ENCODE measurements around the gene METTL2B. TPM values are rescaled to one million over a fixed set of nuclear protein-coding genes. Genes with fewer than 3 reads are reported as not detected.
"Not testable (repeated sequence)": the region's sequence is repeated elsewhere in the genome, so short reads cannot be mapped to it uniquely, and the experiment has no call there.

METTL2B gene
- total RNA-seq, 1 experiment from 2014 or later, result 37.2 TPM

GRCh38 chr7:128463933-128464332 lies 12.6 kb upstream of the METTL2B start:
- not testable (repeated sequence) for H3K36me3 ChIP-seq; H3K4me1 ChIP-seq (replicated peaks); H3K27me3 ChIP-seq (replicated peaks); H3K9me3 ChIP-seq (replicated peaks); H3K27ac ChIP-seq; H3K4me3 ChIP-seq; DNase-seq (ENCODE audit: low read depth in 1 of 2, low spot score in 2 of 2)

- H3K27me3 ChIP-seq (replicated peaks); H3K4me3 ChIP-seq; H3K27ac ChIP-seq; H3K36me3 ChIP-seq; DNase-seq (ENCODE audit: low read depth in 1 of 2, low spot score in 2 of 2); H3K9me3 ChIP-seq (replicated peaks); H3K4me1 ChIP-seq (replicated peaks): not testable (repeated sequence)
Measured at GRCh38 chr7:128466871-128467270, 9.7 kb upstream of the METTL2B start.

- not testable (repeated sequence) for H3K27me3 ChIP-seq (replicated peaks); DNase-seq (ENCODE audit: low read depth in 1 of 2, low spot score in 2 of 2); H3K36me3 ChIP-seq; H3K4me1 ChIP-seq (replicated peaks); H3K9me3 ChIP-seq (replicated peaks); H3K27ac ChIP-seq
- peak overlapping the region; percentile 50 for H3K4me3 ChIP-seq
Measured at GRCh38 chr7:128477336-128477690, 765 bp downstream of the METTL2B start.

GRCh38 chr7:128479082-128479481 lies 2.5 kb downstream of the METTL2B start:
- not testable (repeated sequence) for H3K4me1 ChIP-seq (replicated peaks)

GRCh38 chr7:128488134-128488533 lies 11.6 kb downstream of the METTL2B start:
- not testable (repeated sequence) for H3K27ac ChIP-seq; H3K9me3 ChIP-seq (replicated peaks); H3K4me1 ChIP-seq (replicated peaks); H3K36me3 ChIP-seq; H3K4me3 ChIP-seq; H3K27me3 ChIP-seq (replicated peaks); DNase-seq (ENCODE audit: low read depth in 1 of 2, low spot score in 2 of 2)

More at GRCh38 chr7:128479082-128479481, 2.5 kb downstream of the METTL2B start:
- DNase-seq (ENCODE audit: low read depth in 1 of 2, low spot score in 2 of 2); H3K4me3 ChIP-seq; H3K9me3 ChIP-seq (replicated peaks); H3K27me3 ChIP-seq (replicated peaks); H3K27ac ChIP-seq; H3K36me3 ChIP-seq: not testable (repeated sequence)

GRCh38 chr7:128497405-128497804 lies 20.9 kb downstream of the METTL2B start:
- no peak for DNase-seq (ENCODE audit: low read depth in 1 of 2, low spot score in 2 of 2)
- Histone ChIP-seq H3K27ac (no peak overlapping the region), H3K9me3 (replicated peaks) (no peaks in the 10 kb centered on the region), H3K36me3 (peaks cover 4% of the 10 kb centered on the region; the same call in 1 of the 2 replicates), H3K27me3 (replicated peaks) (no peaks in the 10 kb centered on the region), H3K4me1 (replicated peaks) (no peaks in the 10 kb centered on the region), H3K4me3 (no peak overlapping the region)

- not testable (repeated sequence) for H3K27me3 ChIP-seq (replicated peaks); DNase-seq (ENCODE audit: low read depth in 1 of 2, low spot score in 2 of 2); H3K4me1 ChIP-seq (replicated peaks); H3K36me3 ChIP-seq; H3K9me3 ChIP-seq (replicated peaks); H3K4me3 ChIP-seq; H3K27ac ChIP-seq
Measured at GRCh38 chr7:128505416-128505815, 28.9 kb downstream of the METTL2B start.

- not testable (repeated sequence) for H3K27ac ChIP-seq; DNase-seq (ENCODE audit: low read depth in 1 of 2, low spot score in 2 of 2); H3K4me3 ChIP-seq; H3K27me3 ChIP-seq (replicated peaks); H3K36me3 ChIP-seq; H3K9me3 ChIP-seq (replicated peaks); H3K4me1 ChIP-seq (replicated peaks)
Measured at GRCh38 chr7:128506819-128507218, 30.3 kb downstream of the METTL2B start.

GRCh38 chr7:128507321-128507993 lies 30.9 kb downstream of the METTL2B start:
- H3K9me3 ChIP-seq (replicated peaks); H3K27ac ChIP-seq; H3K4me1 ChIP-seq (replicated peaks); H3K36me3 ChIP-seq; H3K4me3 ChIP-seq; H3K27me3 ChIP-seq (replicated peaks); DNase-seq (ENCODE audit: low read depth in 1 of 2, low spot score in 2 of 2): not testable (repeated sequence)

GRCh38 chr7:128511692-128512091 lies 35.1 kb downstream of the METTL2B start:
- DNase-seq (ENCODE audit: low read depth in 1 of 2, low spot score in 2 of 2); H3K36me3 ChIP-seq; H3K27ac ChIP-seq; H3K9me3 ChIP-seq (replicated peaks); H3K27me3 ChIP-seq (replicated peaks); H3K4me1 ChIP-seq (replicated peaks); H3K4me3 ChIP-seq: not testable (repeated sequence)

- not testable (repeated sequence) for H3K4me1 ChIP-seq (replicated peaks); H3K36me3 ChIP-seq; H3K27me3 ChIP-seq (replicated peaks); H3K4me3 ChIP-seq; H3K9me3 ChIP-seq (replicated peaks); H3K27ac ChIP-seq; DNase-seq (ENCODE audit: low read depth in 1 of 2, low spot score in 2 of 2)
Measured at GRCh38 chr7:128515232-128515631, 38.7 kb downstream of the METTL2B start.

GRCh38 chr7:128517023-128517422 lies 40.5 kb downstream of the METTL2B start:
- H3K4me3 ChIP-seq; H3K27ac ChIP-seq; H3K9me3 ChIP-seq (replicated peaks); DNase-seq (ENCODE audit: low read depth in 1 of 2, low spot score in 2 of 2); H3K27me3 ChIP-seq (replicated peaks); H3K4me1 ChIP-seq (replicated peaks); H3K36me3 ChIP-seq: not testable (repeated sequence)

- peak; percentile 65 to 85 for DNase-seq (ENCODE audit: low read depth in 1 of 2, low spot score in 2 of 2)
- H3K36me3 ChIP-seq; H3K4me3 ChIP-seq; H3K27me3 ChIP-seq (replicated peaks); H3K9me3 ChIP-seq (replicated peaks); H3K27ac ChIP-seq; H3K4me1 ChIP-seq (replicated peaks): not testable (repeated sequence)
Measured at GRCh38 chr7:128523226-128523931, 46.8 kb downstream of the METTL2B start.

- H3K4me1 ChIP-seq (replicated peaks); H3K4me3 ChIP-seq; H3K9me3 ChIP-seq (replicated peaks); DNase-seq (ENCODE audit: low read depth in 1 of 2, low spot score in 2 of 2); H3K36me3 ChIP-seq; H3K27ac ChIP-seq; H3K27me3 ChIP-seq (replicated peaks): not testable (repeated sequence)
Measured at GRCh38 chr7:128523932-128524524, 47.5 kb downstream of the METTL2B start.

Measured in SJSA1 (cell line).